A375 (cell line): ENCODE measurements around the gene UBXN11. TPM values are rescaled to one million over a fixed set of nuclear protein-coding genes. Genes with fewer than 3 reads are reported as not detected.

Source experiments
- total RNA-seq: library from RNA; depleted of rRNA; stranded (reverse); fragments of >200 nt; shearing (Covaris generic); gene quantifications from 2 replicates; pipeline ENCODE4 v1.2.3, GENCODE V29; 2014; rRNA removed

Gene UBXN11
- total RNA-seq: 13.4 and 16.9 TPM in 2 replicates

GRCh38 chr1:26306290-26307229 lies at the start of gene UBXN11:
UBXN11 (minus strand) TSS chr1:26306636; CDS start chr1:26302883, 3,753 bp downstream.

GRCh38 chr1:26353976-26354820 lies 47.8 kb upstream of the UBXN11 start, which contains the start of gene CRYBG2:
CRYBG2 (minus strand) TSS chr1:26354130; CDS start chr1:26346657, 7,473 bp downstream.

GRCh38 chr1:26317612-26318337 lies 11.3 kb upstream of the UBXN11 start, which contains the start of gene CD52:
CD52 (plus strand) TSS chr1:26317958; CDS start chr1:26318018, 60 bp downstream.

GRCh38 chr1:26279456-26280332 lies 26.7 kb downstream of the UBXN11 start, which contains the start of gene SH3BGRL3:
SH3BGRL3 (plus strand) TSS chr1:26280086; CDS start chr1:26280156, 70 bp downstream.

GRCh38 chr1:26233903-26234643 lies 72.4 kb downstream of the UBXN11 start, which contains the start of gene CEP85:
CEP85 (plus strand) TSS chr1:26234200; CDS start chr1:26239784, 5,584 bp downstream.

Other genes with a start within 250 kb of the UBXN11 start
- not detected in 2 replicates for gene TRIM63, start 239.0 kb downstream of the UBXN11 start, total RNA-seq
- 4.8 and 5.0 TPM in 2 replicates for gene PDIK1L, start 194.8 kb downstream of the UBXN11 start, total RNA-seq
- gene FAM110D, start 147.6 kb downstream of the UBXN11 start, total RNA-seq: 0.03 TPM in 1 of 2 replicates, not detected in the other
- not detected in 2 replicates for gene C1orf232, start 137.7 kb downstream of the UBXN11 start, total RNA-seq
- 69.6 and 124 TPM in 2 replicates for gene ZNF593, start 136.7 kb downstream of the UBXN11 start, total RNA-seq
- gene ZNF593OS, start 134.8 kb downstream of the UBXN11 start, total RNA-seq: 0.41 TPM in 1 of 2 replicates, not detected in the other
- 0.98 and 1.8 TPM in 2 replicates for gene CNKSR1, start 129.1 kb downstream of the UBXN11 start, total RNA-seq
- gene CATSPER4, start 116.0 kb downstream of the UBXN11 start, total RNA-seq: not detected in 2 replicates
- 24.5 and 25.3 TPM in 2 replicates for gene CEP85, start 72.4 kb downstream of the UBXN11 start, total RNA-seq
- 113 and 170 TPM in 2 replicates for gene SH3BGRL3, start 26.6 kb downstream of the UBXN11 start, total RNA-seq
- gene CD52, start 11.3 kb upstream of the UBXN11 start, total RNA-seq: 0.41 TPM in 1 of 2 replicates, not detected in the other
- 0.03 TPM in 1 of 2 replicates, not detected in the other for gene CRYBG2, start 47.5 kb upstream of the UBXN11 start, total RNA-seq
- gene ZNF683, start 66.1 kb upstream of the UBXN11 start, total RNA-seq: not detected in 2 replicates
- not detected in 2 replicates for gene LIN28A, start 104.2 kb upstream of the UBXN11 start, total RNA-seq
- gene DHDDS, start 125.7 kb upstream of the UBXN11 start, total RNA-seq: 31.8 and 39.5 TPM in 2 replicates
- 609 and 636 TPM in 2 replicates for gene HMGN2, start 165.8 kb upstream of the UBXN11 start, total RNA-seq
- 51.8 and 60.9 TPM in 2 replicates for gene RPS6KA1, start 223.1 kb upstream of the UBXN11 start, total RNA-seq